PC-9 (cell line): ENCODE data around the gene FA2H.

ENCODE experiments used
- CTCF ChIP-seq: fragments of 200-600 bp; sonication (generic); conservative IDR thresholded peaks from 2 replicates; pipeline ENCODE4 v1.6.1; 2017; ENCODE audit warnings: mixed run types, antibody characterized with exemption, mild to moderate bottlenecking, moderate library complexity
- EZH2 ChIP-seq: fragments of 200-600 bp; sonication (generic); IDR thresholded peaks from 2 replicates; pipeline ENCODE4 v1.8.0; 2017; ENCODE audit warnings: antibody characterized with exemption, low read depth

GRCh38 chr16:74817851-74818250, 43.2 kb upstream of the FA2H start:
- TF ChIP-seq CTCF (no peak), EZH2 (no peak)
